WERI-Rb-1 (cell line): Measurements from ENCODE around the gene GPR156.

Source experiments
- DNase-seq: peaks from one replicate; pipeline ENCODE4 v3.0.0-alpha.2; 2020
- H3K27ac ChIP-seq: fragments of 250-450 bp; sonication (Bioruptor Pico); 2 replicates; pipeline ENCODE4 v1.5.1; 2020; ENCODE audit warnings: mild to moderate bottlenecking, moderate library complexity
- H3K27me3 ChIP-seq: fragments of 250-450 bp; sonication (Bioruptor Pico); 2 replicates; pipeline ENCODE4 v1.5.1; 2021; ENCODE audit warnings: mild to moderate bottlenecking, low read depth, moderate library complexity; ENCODE audit not compliant: insufficient read depth, severe bottlenecking
- H3K36me3 ChIP-seq: fragments of 250-450 bp; sonication (Bioruptor Pico); 2 replicates; pipeline ENCODE4 v1.5.1; 2020; ENCODE audit warnings: mild to moderate bottlenecking, moderate library complexity
- H3K4me3 ChIP-seq: 2 replicates; pipeline ENCODE4 v1.5.1; 2011; ENCODE audit warnings: low read depth, mild to moderate bottlenecking, control low read depth, low read length
- H3K9me3 ChIP-seq: fragments of 250-450 bp; sonication (Bioruptor Pico); 2 replicates; pipeline ENCODE4 v1.5.1; 2021; ENCODE audit warnings: mild to moderate bottlenecking, moderate library complexity; ENCODE audit not compliant: severe bottlenecking
- CTCF ChIP-seq: IDR thresholded peaks from 2 replicates; pipeline ENCODE4 v1.5.1; 2011; ENCODE audit warnings: low read depth, mild to moderate bottlenecking, control low read depth, inconsistent platforms, low read length

The GPR156 gene

GRCh38 chr3:120171134-120171873 lies 113.7 kb downstream of the GPR156 start:
- no peak for DNase-seq
- TF ChIP-seq CTCF, result no peak

GRCh38 chr3:120170223-120170622 lies 114.8 kb downstream of the GPR156 start:
- DNase-seq, result no peak
- no peaks in the 10 kb centered on the region for H3K27me3 ChIP-seq
- no peak overlapping the region for H3K4me3 ChIP-seq
- H3K27ac ChIP-seq, result no peak overlapping the region
- no peaks in the 10 kb centered on the region for H3K36me3 ChIP-seq
- no peaks in the 10 kb centered on the region for H3K9me3 ChIP-seq
- TF ChIP-seq CTCF, result no peak

More at GRCh38 chr3:120171134-120171873, 113.7 kb downstream of the GPR156 start:
- H3K36me3 ChIP-seq, result no peaks in the 10 kb centered on the region
- no peak overlapping the region for H3K27ac ChIP-seq
- no peaks in the 10 kb centered on the region for H3K9me3 ChIP-seq
- no peak overlapping the region for H3K4me3 ChIP-seq
- no peaks in the 10 kb centered on the region for H3K27me3 ChIP-seq

GRCh38 chr3:120169407-120169806 lies 115.6 kb downstream of the GPR156 start:
- Histone ChIP-seq H3K9me3 (no peaks in the 10 kb centered on the region), H3K27ac (no peak overlapping the region), H3K4me3 (no peak overlapping the region), H3K27me3 (no peaks in the 10 kb centered on the region), H3K36me3 (no peaks in the 10 kb centered on the region)
- no peak for DNase-seq
- TF ChIP-seq CTCF, result no peak

- no peaks in the 10 kb centered on the region for H3K27me3 ChIP-seq
- no peaks in the 10 kb centered on the region for H3K36me3 ChIP-seq
- no peak for TF ChIP-seq CTCF
- H3K27ac ChIP-seq, result no peak overlapping the region
- H3K4me3 ChIP-seq, result no peak overlapping the region
- DNase-seq, result no peak
- H3K9me3 ChIP-seq, result no peaks in the 10 kb centered on the region
Observed at GRCh38 chr3:120168611-120169010, 116.4 kb downstream of the GPR156 start.

GRCh38 chr3:120168038-120168437 lies 117.0 kb downstream of the GPR156 start:
- H3K27ac ChIP-seq, result no peak overlapping the region
- H3K36me3 ChIP-seq, result no peaks in the 10 kb centered on the region
- no peak for TF ChIP-seq CTCF
- H3K4me3 ChIP-seq, result no peak overlapping the region
- H3K27me3 ChIP-seq, result no peaks in the 10 kb centered on the region
- no peak for DNase-seq
- H3K9me3 ChIP-seq, result no peaks in the 10 kb centered on the region

- DNase-seq, result no peak
- no peaks in the 10 kb centered on the region for H3K9me3 ChIP-seq
- H3K27ac ChIP-seq, result no peak overlapping the region
- no peaks in the 10 kb centered on the region for H3K36me3 ChIP-seq
- no peak for TF ChIP-seq CTCF
- no peak overlapping the region for H3K4me3 ChIP-seq
- H3K27me3 ChIP-seq, result no peaks in the 10 kb centered on the region
Observed at GRCh38 chr3:120167488-120167887, 117.5 kb downstream of the GPR156 start.
